Measurements from ENCODE around the gene COL7A1.

DNA sequence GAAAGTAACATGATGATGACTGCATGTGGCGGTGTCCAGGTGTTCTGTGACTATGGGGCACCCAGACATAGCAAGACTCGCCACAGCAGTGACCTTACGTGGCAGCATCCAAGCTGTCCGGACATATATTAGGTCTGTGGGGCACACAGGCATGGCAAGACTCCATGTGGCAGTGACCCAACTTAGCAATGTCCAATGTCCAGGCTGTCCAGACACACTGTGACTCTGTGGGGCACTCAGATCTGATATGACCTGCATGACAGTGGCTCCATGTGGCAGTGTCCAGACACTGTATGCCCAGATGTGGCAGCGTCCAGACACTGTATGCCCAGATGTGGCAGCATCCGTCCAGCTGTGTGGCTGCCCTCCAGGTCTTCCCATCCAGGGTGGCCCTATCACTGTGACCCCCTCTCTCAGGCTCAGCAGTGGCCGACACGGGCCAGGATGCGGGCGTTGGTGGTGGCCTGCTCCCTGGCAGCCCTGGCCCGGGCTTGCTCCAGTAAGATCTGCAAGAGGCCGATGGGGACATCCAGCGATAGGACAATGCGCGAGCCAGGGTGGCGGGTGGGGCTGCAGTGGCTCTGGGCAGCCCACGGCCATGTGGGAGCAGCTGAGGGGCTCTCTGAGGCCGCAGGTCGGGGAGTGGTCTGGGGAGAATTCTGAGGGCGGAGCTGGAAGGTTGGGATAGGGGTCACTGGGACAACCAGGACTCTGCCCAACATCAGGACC, 32.6 kb downstream of the COL7A1 start:
- no peak for TF ChIP-seq GABPB1 (CRISPR knock-in tag; IDR thresholded peaks at IDR 0.05)
- TF ChIP-seq, protein P1, sequence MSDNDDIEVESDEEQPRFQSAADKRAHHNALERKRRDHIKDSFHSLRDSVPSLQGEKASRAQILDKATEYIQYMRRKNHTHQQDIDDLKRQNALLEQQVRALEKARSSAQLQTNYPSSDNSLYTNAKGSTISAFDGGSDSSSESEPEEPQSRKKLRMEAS (CRISPR knock-in tag; IDR thresholded peaks at IDR 0.05): no peak
- TF ChIP-seq, protein P2, sequence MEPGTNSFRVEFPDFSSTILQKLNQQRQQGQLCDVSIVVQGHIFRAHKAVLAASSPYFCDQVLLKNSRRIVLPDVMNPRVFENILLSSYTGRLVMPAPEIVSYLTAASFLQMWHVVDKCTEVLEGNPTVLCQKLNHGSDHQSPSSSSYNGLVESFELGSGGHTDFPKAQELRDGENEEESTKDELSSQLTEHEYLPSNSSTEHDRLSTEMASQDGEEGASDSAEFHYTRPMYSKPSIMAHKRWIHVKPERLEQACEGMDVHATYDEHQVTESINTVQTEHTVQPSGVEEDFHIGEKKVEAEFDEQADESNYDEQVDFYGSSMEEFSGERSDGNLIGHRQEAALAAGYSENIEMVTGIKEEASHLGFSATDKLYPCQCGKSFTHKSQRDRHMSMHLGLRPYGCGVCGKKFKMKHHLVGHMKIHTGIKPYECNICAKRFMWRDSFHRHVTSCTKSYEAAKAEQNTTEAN (CRISPR knock-in tag; IDR thresholded peaks at IDR 0.05): no peak
- TF ChIP-seq, protein P3, sequence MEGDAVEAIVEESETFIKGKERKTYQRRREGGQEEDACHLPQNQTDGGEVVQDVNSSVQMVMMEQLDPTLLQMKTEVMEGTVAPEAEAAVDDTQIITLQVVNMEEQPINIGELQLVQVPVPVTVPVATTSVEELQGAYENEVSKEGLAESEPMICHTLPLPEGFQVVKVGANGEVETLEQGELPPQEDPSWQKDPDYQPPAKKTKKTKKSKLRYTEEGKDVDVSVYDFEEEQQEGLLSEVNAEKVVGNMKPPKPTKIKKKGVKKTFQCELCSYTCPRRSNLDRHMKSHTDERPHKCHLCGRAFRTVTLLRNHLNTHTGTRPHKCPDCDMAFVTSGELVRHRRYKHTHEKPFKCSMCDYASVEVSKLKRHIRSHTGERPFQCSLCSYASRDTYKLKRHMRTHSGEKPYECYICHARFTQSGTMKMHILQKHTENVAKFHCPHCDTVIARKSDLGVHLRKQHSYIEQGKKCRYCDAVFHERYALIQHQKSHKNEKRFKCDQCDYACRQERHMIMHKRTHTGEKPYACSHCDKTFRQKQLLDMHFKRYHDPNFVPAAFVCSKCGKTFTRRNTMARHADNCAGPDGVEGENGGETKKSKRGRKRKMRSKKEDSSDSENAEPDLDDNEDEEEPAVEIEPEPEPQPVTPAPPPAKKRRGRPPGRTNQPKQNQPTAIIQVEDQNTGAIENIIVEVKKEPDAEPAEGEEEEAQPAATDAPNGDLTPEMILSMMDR (IDR thresholded peaks at IDR 0.05): no peak
- no peak for TF ChIP-seq NR2C2 (CRISPR knock-in tag; IDR thresholded peaks at IDR 0.05)
- no peak for TF ChIP-seq MXD4 (CRISPR knock-in tag; IDR thresholded peaks at IDR 0.05; ENCODE audit: borderline replicate concordance)
